ENCODE results near the gene FSTL5.

Gene FSTL5

GRCh38 chr4:161428180-161428965 is 735.4 kb downstream of the FSTL5 start:
- DNase-seq = no peak

GRCh38 chr4:161419822-161420221 is 744.0 kb downstream of the FSTL5 start:
- DNase-seq = no peak

GRCh38 chr4:161411901-161412300 is 751.9 kb downstream of the FSTL5 start:
- DNase-seq = no peak

GRCh38 chr4:161404346-161405110 is 759.3 kb downstream of the FSTL5 start:
- no peak for DNase-seq

GRCh38 chr4:161403781-161404180 is 760.0 kb downstream of the FSTL5 start:
- no peak for DNase-seq

- DNase-seq = no peak
Observed at GRCh38 chr4:161393602-161394001, 770.2 kb downstream of the FSTL5 start.

GRCh38 chr4:161382655-161383054 is 781.1 kb downstream of the FSTL5 start:
- DNase-seq = no peak

GRCh38 chr4:161376275-161376674 is 787.5 kb downstream of the FSTL5 start:
- DNase-seq = no peak

- DNase-seq = no peak
Observed at GRCh38 chr4:161364681-161365080, 799.1 kb downstream of the FSTL5 start.

- no peak for DNase-seq
Observed at GRCh38 chr4:161360982-161361381, 802.8 kb downstream of the FSTL5 start.

- DNase-seq = no peak
Observed at GRCh38 chr4:161359491-161359890, 804.3 kb downstream of the FSTL5 start.

- no peak for DNase-seq
Observed at GRCh38 chr4:161356351-161356750, 807.4 kb downstream of the FSTL5 start.

- no peak for DNase-seq
Observed at GRCh38 chr4:161350946-161351345, 812.9 kb downstream of the FSTL5 start.

GRCh38 chr4:161345741-161346140 is 818.1 kb downstream of the FSTL5 start:
- no peak for DNase-seq

- DNase-seq = no peak
Observed at GRCh38 chr4:161343569-161343950, 820.2 kb downstream of the FSTL5 start.

GRCh38 chr4:161342881-161343568 is 820.8 kb downstream of the FSTL5 start:
- no peak for DNase-seq

- DNase-seq = no peak
Observed at GRCh38 chr4:161336621-161337020, 827.2 kb downstream of the FSTL5 start.

GRCh38 chr4:161336016-161336530 is 827.7 kb downstream of the FSTL5 start:
- DNase-seq = no peak

Data from right forelimb (tissue), 1 donor.